ENCODE measurements around the gene ANXA2R.
"Not testable (repeated sequence)": the region's sequence is repeated elsewhere in the genome, so short reads cannot be mapped to it uniquely, and the experiment has no call there.

DNA sequence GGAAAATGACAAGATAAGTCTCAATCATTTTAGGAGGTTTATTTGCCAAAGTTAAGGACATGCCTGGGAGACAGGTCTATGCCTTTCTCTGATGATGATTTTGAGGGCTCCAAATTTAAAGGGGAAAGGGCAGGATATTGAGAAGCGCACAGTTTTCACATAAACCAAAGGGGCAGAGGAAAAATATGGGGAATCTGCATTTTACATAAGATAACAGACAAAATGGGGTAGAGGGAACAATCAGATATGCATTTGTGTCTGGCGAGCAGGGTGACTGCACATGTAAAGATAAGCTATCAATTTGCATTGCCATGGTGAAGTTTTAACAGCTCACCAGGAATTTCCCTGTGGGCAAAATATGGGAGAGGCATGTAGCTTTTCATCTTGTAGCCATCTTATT lies 41.2 kb upstream of the ANXA2R start:
- TF ChIP-seq, protein P1, sequence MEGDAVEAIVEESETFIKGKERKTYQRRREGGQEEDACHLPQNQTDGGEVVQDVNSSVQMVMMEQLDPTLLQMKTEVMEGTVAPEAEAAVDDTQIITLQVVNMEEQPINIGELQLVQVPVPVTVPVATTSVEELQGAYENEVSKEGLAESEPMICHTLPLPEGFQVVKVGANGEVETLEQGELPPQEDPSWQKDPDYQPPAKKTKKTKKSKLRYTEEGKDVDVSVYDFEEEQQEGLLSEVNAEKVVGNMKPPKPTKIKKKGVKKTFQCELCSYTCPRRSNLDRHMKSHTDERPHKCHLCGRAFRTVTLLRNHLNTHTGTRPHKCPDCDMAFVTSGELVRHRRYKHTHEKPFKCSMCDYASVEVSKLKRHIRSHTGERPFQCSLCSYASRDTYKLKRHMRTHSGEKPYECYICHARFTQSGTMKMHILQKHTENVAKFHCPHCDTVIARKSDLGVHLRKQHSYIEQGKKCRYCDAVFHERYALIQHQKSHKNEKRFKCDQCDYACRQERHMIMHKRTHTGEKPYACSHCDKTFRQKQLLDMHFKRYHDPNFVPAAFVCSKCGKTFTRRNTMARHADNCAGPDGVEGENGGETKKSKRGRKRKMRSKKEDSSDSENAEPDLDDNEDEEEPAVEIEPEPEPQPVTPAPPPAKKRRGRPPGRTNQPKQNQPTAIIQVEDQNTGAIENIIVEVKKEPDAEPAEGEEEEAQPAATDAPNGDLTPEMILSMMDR (conservative IDR thresholded peaks at IDR 0.05; ENCODE audit: low read length): not testable (repeated sequence)
- not testable (repeated sequence) for TF ChIP-seq EZH2phosphoT487 (IDR thresholded peaks at IDR 0.05; ENCODE audit: borderline replicate concordance, low read depth, low read length)
